ENCODE measurements around the gene NET1.

Gene NET1

GRCh38 chr10:5442065-5442989, 30.0 kb downstream of the NET1 start:
- DNase-seq (ENCODE audit: low spot score) = peak; percentile 49

- DNase-seq (ENCODE audit: low spot score) = no peak
Observed at GRCh38 chr10:5442990-5443370, 30.6 kb downstream of the NET1 start.

GRCh38 chr10:5443429-5443828, 31.1 kb downstream of the NET1 start:
- DNase-seq (ENCODE audit: low spot score) = no peak

GRCh38 chr10:5445006-5445405, 32.6 kb downstream of the NET1 start:
- DNase-seq (ENCODE audit: low spot score) = no peak

- peak; percentile 64 for DNase-seq (ENCODE audit: low spot score)
Observed at GRCh38 chr10:5446390-5446926, 34.1 kb downstream of the NET1 start.

GRCh38 chr10:5447056-5447455, 34.7 kb downstream of the NET1 start:
- no peak for DNase-seq (ENCODE audit: low spot score)

GRCh38 chr10:5447611-5448071, 35.3 kb downstream of the NET1 start:
- DNase-seq (ENCODE audit: low spot score) = no peak

- DNase-seq (ENCODE audit: low spot score) = no peak
Observed at GRCh38 chr10:5448333-5449001, 36.1 kb downstream of the NET1 start.

GRCh38 chr10:5449227-5449626, 36.9 kb downstream of the NET1 start:
- DNase-seq (ENCODE audit: low spot score) = no peak

- DNase-seq (ENCODE audit: low spot score) = peak; percentile 44
Observed at GRCh38 chr10:5449823-5450222, 37.5 kb downstream of the NET1 start.

- no peak for DNase-seq (ENCODE audit: low spot score)
Observed at GRCh38 chr10:5450605-5451384, 38.4 kb downstream of the NET1 start.

GRCh38 chr10:5453749-5454489, 41.6 kb downstream of the NET1 start:
- no peak for DNase-seq (ENCODE audit: low spot score)

GRCh38 chr10:5456563-5456962, 44.2 kb downstream of the NET1 start:
- DNase-seq (ENCODE audit: low spot score) = no peak

GRCh38 chr10:5457741-5458140, 45.4 kb downstream of the NET1 start:
- DNase-seq (ENCODE audit: low spot score) = no peak

- DNase-seq (ENCODE audit: low spot score) = no peak
Observed at GRCh38 chr10:5458425-5458824, 46.1 kb downstream of the NET1 start.

GRCh38 chr10:5458949-5459747, 46.8 kb downstream of the NET1 start:
- DNase-seq (ENCODE audit: low spot score) = no peak

GRCh38 chr10:5460468-5461202, 48.3 kb downstream of the NET1 start:
- DNase-seq (ENCODE audit: low spot score) = no peak

GRCh38 chr10:5461203-5461588, 48.8 kb downstream of the NET1 start:
- peak; percentile 15 for DNase-seq (ENCODE audit: low spot score)

- no peak for DNase-seq (ENCODE audit: low spot score)
Observed at GRCh38 chr10:5461914-5462840, 49.8 kb downstream of the NET1 start.

All from Ammon's horn (tissue), 1 donor.